T-cell (primary cell): ENCODE data around the gene VEGFA. TPM values are rescaled to one million over a fixed set of nuclear protein-coding genes. Genes with fewer than 3 reads are reported as not detected.

Experiments used
- ATAC-seq, 4 experiments: fragments of 200-7000 bp in 3 of 4; fragments of 150-1000 bp in 1 of 4; cut with Tn5 transposase; replicated peaks in 1 of 4; 1 replicate in 3 of 4; 2 replicates in 1 of 4; pipeline ENCODE4 v1.10.0; 2021; ENCODE audit warnings: moderate library complexity in 3 of 4, mild to moderate bottlenecking in 2 of 4, moderate number of reproducible peaks in 1 of 4
- CTCF ChIA-PET, 2 donors: fragments of 300-600 bp; sonication (Branson Sonifier 250); formaldehyde crosslinking; loops; one replicate each; lab custom pipeline; 2022; ENCODE audit warnings: antibody characterized with exemption in 2 of 2; lab: Charles Lee
- POLR2A ChIA-PET, 2 donors: fragments of 300-600 bp; sonication (Branson Sonifier 250); formaldehyde crosslinking; loops; one replicate each; lab custom pipeline; 2022; ENCODE audit warnings: antibody characterized with exemption in 2 of 2; lab: Charles Lee
- DNase-seq, 35 experiments: peaks; one replicate each; pipeline versions ENCODE4 v3.0.0 to v3.0.0-alpha.2; 2013 to 2023
- H3K27ac ChIP-seq: one replicate; pipeline ENCODE4 v1.5.1; 2013; ENCODE audit warnings: low read length
- H3K27me3 ChIP-seq, 2 experiments: replicated peaks in 1 of 2; 1 replicate in 1 of 2; 2 replicates in 1 of 2; pipeline versions ENCODE4 v1.6.1 to v1.7.0; 2013; ENCODE audit warnings: low read length in 1 of 2, mixed read lengths in 1 of 2; ENCODE audit not compliant: control insufficient read depth in 2 of 2, insufficient read depth in 2 of 2; ENCODE audit errors: extremely low read depth in 1 of 2
- H3K36me3 ChIP-seq, 2 donors: 1 replicate in 1 of 2; 2 replicates in 1 of 2; pipeline versions ENCODE4 v1.6.1 to v1.7.0; 2013; ENCODE audit warnings: low read length in 1 of 2; ENCODE audit not compliant: control insufficient read depth in 2 of 2, insufficient read depth in 1 of 2; ENCODE audit errors: extremely low read depth in 1 of 2
- H3K4me1 ChIP-seq, 2 experiments: 1 replicate in 1 of 2; 2 replicates in 1 of 2; pipeline versions ENCODE4 v1.6.1 to v1.7.0; 2013; ENCODE audit warnings: low read length in 2 of 2, mixed read lengths in 1 of 2; ENCODE audit not compliant: insufficient read depth in 2 of 2, control insufficient read depth in 1 of 2; ENCODE audit errors: extremely low read depth in 1 of 2
- H3K4me3 ChIP-seq, 2 donors: 1 replicate in 1 of 2; 2 replicates in 1 of 2; pipeline versions ENCODE4 v1.5.1 to v1.7.0; 2013; ENCODE audit warnings: mild to moderate bottlenecking in 2 of 2, low read length in 1 of 2, moderate library complexity in 1 of 2; ENCODE audit not compliant: control insufficient read depth in 1 of 2; ENCODE audit errors: extremely low read depth in 1 of 2
- H3K9me3 ChIP-seq: 2 replicates; pipeline ENCODE4 v1.7.0; 2013
- H3K27ac Mint-ChIP-seq, 2 donors: one replicate each; pipeline ENCODE4 v1.8.0; 2020 to 2021; ENCODE audit warnings: mild to moderate bottlenecking in 2 of 2, mixed read lengths in 2 of 2
- H3K27me3 Mint-ChIP-seq, 2 donors: one replicate each; pipeline ENCODE4 v1.8.0; 2021 to 2022; ENCODE audit warnings: mixed read lengths in 2 of 2
- H3K36me3 Mint-ChIP-seq: one replicate; pipeline ENCODE4 v1.8.0; 2021; ENCODE audit warnings: mixed read lengths
- H3K4me1 Mint-ChIP-seq, 3 donors: one replicate each; pipeline ENCODE4 v1.8.0; 2020 to 2022; ENCODE audit warnings: mixed read lengths in 3 of 3, mild to moderate bottlenecking in 1 of 3
- H3K4me3 Mint-ChIP-seq, 3 donors: one replicate each; pipeline ENCODE4 v1.8.0; 2020 to 2022; ENCODE audit warnings: mild to moderate bottlenecking in 3 of 3, mixed read lengths in 3 of 3, moderate library complexity in 3 of 3
- H3K9me3 Mint-ChIP-seq, 3 donors: one replicate each; pipeline ENCODE4 v1.8.0; 2020 to 2022; ENCODE audit warnings: mixed read lengths in 3 of 3
- WGBS: methylation state at CpG from one replicate; pipeline ENCODE4 v1.1.5; 2013; ENCODE audit warnings: missing lambda C conversion rate; ENCODE audit not compliant: insufficient coverage; 5-methylcytosine and 5-hydroxymethylcytosine counted together
- total RNA-seq, 35 experiments: library from RNA in 6 of 35; stranded (reverse) in 6 of 35; fragments of 120-200 nt in 1 of 35; gene quantifications; one replicate each; pipeline versions ENCODE4 v1.2.1 to v1.2.4 and lab custom pipeline; 2013 to 2026

Gene VEGFA
- total RNA-seq, 5 donors from 2014 or later (not counting 1 experiment from before 2014, with no cell fraction given), result 1.1 to 8.9 (median 6.4) TPM

GRCh38 chr6:43803055-43803782, 33.2 kb downstream of the VEGFA start:
- Mint-ChIP-seq H3K4me3 (no peak overlapping the region), H3K4me1 (peaks cover 0 to 17% (median 12%) of the 10 kb centered on the region in 3 donors), H3K27me3 (no peaks in the 10 kb centered on the region), H3K36me3 (no peaks in the 10 kb centered on the region), H3K27ac (no peak overlapping the region), H3K9me3 (no peaks in the 10 kb centered on the region)
- DNase-seq, result no peak
- ChIA-PET CTCF (no interaction called here), POLR2A (no interaction called here)
- no peaks in the 10 kb centered on the region for H3K9me3 ChIP-seq
- WGBS, result 75% methylated on average over 4 of the region's 6 CpGs
- no peak for ATAC-seq
- no peak overlapping the region for H3K27ac ChIP-seq
- H3K4me3 ChIP-seq, result no peak overlapping the region
- no peaks in the 10 kb centered on the region for H3K27me3 ChIP-seq
- H3K36me3 ChIP-seq, result no peaks in the 10 kb centered on the region
- peaks cover 2 to 11% of the 10 kb centered on the region in 2 experiments for H3K4me1 ChIP-seq

GRCh38 chr6:43803783-43804549, 34.0 kb downstream of the VEGFA start:
- ATAC-seq (no peak), DNase-seq (no peak)
- H3K4me3 ChIP-seq, result no peak overlapping the region
- Mint-ChIP-seq H3K4me3 (no peak overlapping the region), H3K27ac (no peak overlapping the region), H3K36me3 (no peaks in the 10 kb centered on the region), H3K27me3 (no peaks in the 10 kb centered on the region), H3K4me1 (peaks cover 0 to 12% (median 12%) of the 10 kb centered on the region in 3 donors), H3K9me3 (no peaks in the 10 kb centered on the region)
- WGBS, result 68% methylated on average over 2 of the region's 2 CpGs
- no peaks in the 10 kb centered on the region for H3K9me3 ChIP-seq
- H3K4me1 ChIP-seq, result peaks cover 2 to 11% of the 10 kb centered on the region in 2 experiments
- ChIA-PET CTCF (interaction anchor here in 1 of 2 donors (0.6 kb wide), 1 partner anchor 34 kb away, joined by 3 read pairs; the partner anchor contains the start of gene VEGFA), POLR2A (no interaction called here)
- no peak overlapping the region for H3K27ac ChIP-seq
- H3K27me3 ChIP-seq, result no peaks in the 10 kb centered on the region
- no peaks in the 10 kb centered on the region for H3K36me3 ChIP-seq

DNA sequence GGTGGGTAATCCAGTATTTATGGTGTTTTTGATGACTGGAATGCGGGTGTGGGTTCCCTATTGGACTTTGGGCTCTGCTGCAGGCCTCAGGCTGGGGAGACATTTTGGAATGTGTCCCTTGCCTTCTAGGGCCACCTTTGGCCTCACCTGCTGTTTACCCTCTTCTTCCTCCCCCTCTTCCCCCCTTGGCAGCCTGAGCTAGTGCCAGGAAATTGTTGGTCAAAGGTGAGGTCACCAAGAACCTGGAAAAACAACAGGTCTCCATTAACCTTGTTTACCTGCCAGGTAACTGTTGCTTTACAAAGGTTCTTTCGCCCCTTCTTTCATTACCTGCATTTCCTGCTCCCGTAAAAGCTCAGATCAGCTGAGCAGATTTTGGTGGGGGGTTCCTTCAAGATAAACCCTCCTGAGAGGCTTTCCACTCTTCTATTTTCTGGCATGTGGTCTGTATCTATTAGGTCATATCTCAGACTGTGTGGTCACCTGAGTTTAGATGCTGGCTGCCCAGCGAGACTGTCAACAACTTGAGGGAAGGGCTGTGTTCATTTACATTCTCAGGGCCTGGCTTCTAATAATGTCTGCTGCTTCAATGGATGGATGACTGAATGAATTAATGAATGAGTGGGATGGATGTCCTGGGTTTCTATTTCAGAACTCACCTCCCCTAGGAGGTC, 34.7 kb downstream of the VEGFA start:
- DNase-seq (no peak), ATAC-seq (no peak)
- Mint-ChIP-seq H3K27ac (no peak overlapping the region), H3K36me3 (no peaks in the 10 kb centered on the region), H3K4me3 (no peak overlapping the region), H3K4me1 (peaks cover 0 to 10% (median 8%) of the 10 kb centered on the region in 3 donors), H3K9me3 (no peaks in the 10 kb centered on the region), H3K27me3 (no peaks in the 10 kb centered on the region)
- H3K27ac ChIP-seq, result no peak overlapping the region
- H3K36me3 ChIP-seq, result no peaks in the 10 kb centered on the region
- H3K4me3 ChIP-seq, result no peak overlapping the region
- ChIA-PET CTCF (interaction anchor here in 1 of 2 donors (0.6 to 0.7 kb wide), 2 partner anchors 34 to 328 kb away, joined by 3 read pairs; partner anchors contain the start of gene VEGFA), POLR2A (no interaction called here)
- no CpG with 5 or more reads among the region's 4 CpGs for WGBS
- no peaks in the 10 kb centered on the region for H3K27me3 ChIP-seq
- H3K9me3 ChIP-seq, result no peaks in the 10 kb centered on the region
- H3K4me1 ChIP-seq, result peaks cover 2 to 6% of the 10 kb centered on the region in 2 experiments

- Mint-ChIP-seq H3K9me3 (no peaks in the 10 kb centered on the region), H3K36me3 (no peaks in the 10 kb centered on the region), H3K27ac (no peak overlapping the region), H3K27me3 (no peaks in the 10 kb centered on the region), H3K4me3 (no peak overlapping the region), H3K4me1 (peaks cover 0 to under 1% (median 0%) of the 10 kb centered on the region in 3 donors)
- H3K4me3 ChIP-seq, result no peak overlapping the region
- ChIA-PET CTCF (interaction anchor here in 1 of 2 donors (0.7 kb wide), 1 partner anchor 327 kb away, joined by 3 read pairs; no protein-coding TSS in a partner anchor), POLR2A (no interaction called here)
- peaks cover 0 to 3% of the 10 kb centered on the region in 2 experiments for H3K27me3 ChIP-seq
- no peak for DNase-seq
- H3K27ac ChIP-seq, result no peak overlapping the region
- H3K9me3 ChIP-seq, result no peaks in the 10 kb centered on the region
- no peaks in the 10 kb centered on the region for H3K36me3 ChIP-seq
- 68% methylated on average over 4 of the region's 5 CpGs for WGBS
- H3K4me1 ChIP-seq, result no peaks in the 10 kb centered on the region
- ATAC-seq, result no peak
Measured at GRCh38 chr6:43805699-43806042, 35.7 kb downstream of the VEGFA start.

DNA sequence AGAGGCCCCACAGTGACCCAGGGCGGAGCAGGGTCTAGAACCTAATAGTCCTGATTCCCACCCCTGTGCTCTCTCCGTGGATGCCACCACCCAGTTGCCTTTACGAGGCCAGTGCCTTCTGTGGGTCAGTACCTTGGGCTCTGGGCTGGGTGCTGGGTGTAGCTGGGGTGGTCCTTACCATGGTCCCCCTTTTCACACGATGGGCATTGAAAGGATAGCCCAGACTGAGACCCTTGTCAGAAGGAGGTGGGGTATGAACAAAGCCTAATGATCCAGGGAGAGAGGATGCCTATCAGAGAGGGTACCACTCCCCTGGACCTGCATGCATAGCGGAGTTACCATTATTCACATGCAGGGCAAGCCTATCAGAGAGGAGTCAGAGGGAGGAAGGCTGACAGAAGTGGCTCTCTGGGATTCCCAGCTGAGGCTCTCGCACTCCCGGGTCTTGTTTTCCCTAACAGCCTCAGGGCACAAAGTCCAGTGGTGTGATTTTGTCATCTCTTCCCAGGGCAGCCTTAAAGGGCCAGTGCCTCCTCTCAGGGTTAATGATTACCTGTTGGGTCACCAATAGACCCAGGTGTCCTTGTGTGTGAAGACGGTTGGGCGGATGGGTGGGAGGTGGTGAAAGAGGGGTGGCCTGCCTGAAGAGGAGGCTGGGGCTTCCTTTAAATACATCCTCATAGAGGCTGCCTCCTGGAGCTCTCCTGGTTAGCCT, 36.2 kb downstream of the VEGFA start:
- no peaks in the 10 kb centered on the region for H3K4me1 ChIP-seq
- ChIA-PET CTCF (no interaction called here), POLR2A (no interaction called here)
- H3K36me3 Mint-ChIP-seq, result no peaks in the 10 kb centered on the region
- DNase-seq, result no peak
- no peaks in the 10 kb centered on the region for H3K36me3 ChIP-seq
- H3K4me3 ChIP-seq, result no peak overlapping the region
- H3K27me3 ChIP-seq, result peaks cover 0 to 3% of the 10 kb centered on the region in 2 experiments
- no peak overlapping the region for H3K4me3 Mint-ChIP-seq
- H3K4me1 Mint-ChIP-seq, result no peaks in the 10 kb centered on the region
- whole genome bisulfite sequencing, result 84% methylated on average over 6 of the region's 9 CpGs
- no peaks in the 10 kb centered on the region for H3K27me3 Mint-ChIP-seq
- no peak for ATAC-seq
- no peaks in the 10 kb centered on the region for H3K9me3 Mint-ChIP-seq
- H3K27ac Mint-ChIP-seq, result no peak overlapping the region
- no peak overlapping the region for H3K27ac ChIP-seq
- H3K9me3 ChIP-seq, result no peaks in the 10 kb centered on the region

DNA sequence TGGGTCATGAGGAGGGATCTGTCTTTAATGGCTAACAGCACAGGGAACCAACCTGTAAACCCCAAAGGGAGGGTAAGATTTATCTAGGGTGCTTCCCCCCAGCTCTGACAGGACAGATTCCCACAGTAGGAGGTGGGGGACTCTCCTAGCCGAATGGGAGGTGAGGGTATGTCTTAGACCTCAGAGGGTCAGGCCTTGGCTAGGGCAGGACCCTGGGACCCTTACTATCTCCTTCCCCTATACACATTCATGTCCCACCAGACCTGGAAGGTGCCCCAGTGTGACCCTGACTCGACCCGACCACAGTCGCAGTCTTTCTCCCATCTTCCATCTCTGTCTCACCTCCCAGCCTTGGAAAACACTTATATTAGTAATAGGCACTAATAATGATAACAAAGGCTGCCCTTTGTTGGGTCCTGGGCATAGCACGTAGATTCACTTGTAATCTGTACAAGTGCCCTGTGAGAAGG, 36.8 kb downstream of the VEGFA start:
- ChIA-PET POLR2A (no interaction called here), CTCF (no interaction called here)
- Histone ChIP-seq H3K27ac (no peak overlapping the region), H3K9me3 (no peaks in the 10 kb centered on the region), H3K4me1 (no peaks in the 10 kb centered on the region), H3K27me3 (peaks cover 0 to 3% of the 10 kb centered on the region in 2 experiments), H3K4me3 (no peak overlapping the region), H3K36me3 (no peaks in the 10 kb centered on the region)
- H3K4me1 Mint-ChIP-seq, result no peaks in the 10 kb centered on the region
- H3K36me3 Mint-ChIP-seq, result no peaks in the 10 kb centered on the region
- WGBS, result no CpG with 5 or more reads among the region's 5 CpGs
- H3K4me3 Mint-ChIP-seq, result no peak overlapping the region
- DNase-seq (no peak), ATAC-seq (no peak)
- H3K9me3 Mint-ChIP-seq, result no peaks in the 10 kb centered on the region
- no peak overlapping the region for H3K27ac Mint-ChIP-seq
- H3K27me3 Mint-ChIP-seq, result no peaks in the 10 kb centered on the region
